H1 (cell line): Measurements from ENCODE around the gene SPATA31E1. TPM values are rescaled to one million over a fixed set of nuclear protein-coding genes. Genes with fewer than 3 reads are reported as not detected.

ENCODE experiments used
- CTCF ChIA-PET: fragments of 300-600 bp; sonication (Branson Sonifier 250); formaldehyde crosslinking; loops from one replicate; lab custom pipeline; 2021; ENCODE audit not compliant: partially characterized antibody; lab: Charles Lee
- POLR2A ChIA-PET: fragments of 300-600 bp; sonication (Branson Sonifier 250); formaldehyde crosslinking; loops from one replicate; lab custom pipeline; 2021; ENCODE audit warnings: inconsistent platforms; ENCODE audit not compliant: partially characterized antibody; lab: Charles Lee
- DNase-seq, 2 experiments: peaks; one replicate each; pipeline versions ENCODE4 v3.0.0 to v3.0.0-alpha.2; 2010 to 2022; ENCODE audit warnings: low spot score in 2 of 2, low read depth in 1 of 2, mixed read lengths in 1 of 2
- FAIRE-seq: peaks from 2 replicates; lab custom pipeline; 2011; peaks lifted over from hg19 to GRCh38; lab: Jason Lieb, UNC
- H2AFZ ChIP-seq: 2 replicates; pipeline ENCODE4 v1.8.1; 2012; ENCODE audit warnings: low read length, inconsistent platforms
- H2AK5ac ChIP-seq: 2 replicates; pipeline ENCODE4 v1.6.1; 2013; ENCODE audit warnings: low read depth, low read length
- H2BK120ac ChIP-seq: replicated peaks from 2 replicates; pipeline ENCODE3; 2013; ENCODE audit warnings: low read depth, low read length, inconsistent platforms
- H2BK12ac ChIP-seq: 2 replicates; pipeline ENCODE4 v1.6.1; 2013; ENCODE audit warnings: low read depth, low read length
- H2BK15ac ChIP-seq: 2 replicates; pipeline ENCODE4 v1.6.1; 2013; ENCODE audit warnings: low read length
- H2BK20ac ChIP-seq: 2 replicates; pipeline ENCODE4 v1.6.1; 2013; ENCODE audit warnings: low read length
- H2BK5ac ChIP-seq: 2 replicates; pipeline ENCODE4 v1.6.1; 2013; ENCODE audit warnings: low read depth, low read length
- H3K14ac ChIP-seq: 2 replicates; pipeline ENCODE4 v1.6.1; 2013; ENCODE audit warnings: inconsistent platforms; ENCODE audit not compliant: insufficient read length
- H3K18ac ChIP-seq: 2 replicates; pipeline ENCODE4 v1.6.1; 2013; ENCODE audit warnings: low read length; ENCODE audit errors: extremely low read depth
- H3K23ac ChIP-seq: 2 replicates; pipeline ENCODE4 v1.6.1; 2013; ENCODE audit warnings: inconsistent platforms; ENCODE audit not compliant: insufficient read length
- H3K23me2 ChIP-seq: 2 replicates; pipeline ENCODE4 v1.6.1; 2013; ENCODE audit warnings: low read depth, low read length
- H3K27ac ChIP-seq: 2 replicates; pipeline ENCODE4 v1.6.1; 2011; ENCODE audit warnings: low read depth, low read length, inconsistent platforms
- H3K27me3 ChIP-seq, 4 experiments: replicated peaks in 1 of 4; 1 replicate in 1 of 4; 2 replicates in 3 of 4; pipeline versions ENCODE4 v1.6.1 to v1.8.1; 2011 to 2013; ENCODE audit warnings: low read length in 3 of 4, mild to moderate bottlenecking in 3 of 4, inconsistent platforms in 2 of 4, mixed read lengths in 2 of 4, moderate library complexity in 1 of 4; ENCODE audit not compliant: control insufficient read depth in 3 of 4, insufficient read depth in 3 of 4; ENCODE audit errors: extremely low read depth in 1 of 4
- H3K36me3 ChIP-seq, 4 experiments: 2 replicates each; pipeline versions ENCODE4 v1.6.1 to v1.8.1; 2011 to 2013; ENCODE audit warnings: mild to moderate bottlenecking in 4 of 4, low read length in 3 of 4, moderate library complexity in 2 of 4, control low read depth in 1 of 4, inconsistent platforms in 1 of 4; ENCODE audit not compliant: insufficient read depth in 4 of 4, control insufficient read depth in 2 of 4
- H3K4ac ChIP-seq: replicated peaks from 2 replicates; pipeline ENCODE3; 2013; ENCODE audit warnings: low read length, low read depth, mixed read lengths, inconsistent platforms; ENCODE audit not compliant: insufficient read length
- H3K4me1 ChIP-seq, 4 experiments: replicated peaks in 1 of 4; 1 replicate in 1 of 4; 2 replicates in 3 of 4; pipeline versions ENCODE4 v1.6.1 to v1.8.1; 2011 to 2013; ENCODE audit warnings: low read length in 3 of 4, inconsistent platforms in 2 of 4, mixed read lengths in 1 of 4; ENCODE audit not compliant: insufficient read depth in 4 of 4, control insufficient read depth in 3 of 4
- H3K4me2 ChIP-seq, 2 experiments: 2 replicates each; pipeline versions ENCODE4 v1.6.1 to v1.8.1; 2011 to 2013; ENCODE audit warnings: low read depth in 2 of 2, low read length in 2 of 2, control low read depth in 1 of 2, inconsistent platforms in 1 of 2, mild to moderate bottlenecking in 1 of 2; ENCODE audit not compliant: insufficient read depth in 1 of 2
- H3K4me3 ChIP-seq, 4 experiments: fragments of 200-600, 300-600 bp in 1 of 4; sonication (generic), shearing (Covaris generic), sonication (Bioruptor Twin) in 1 of 4; 2 replicates each; pipeline versions ENCODE4 v1.5.1 to v1.8.1; 2011 to 2016; ENCODE audit warnings: low read length in 4 of 4, low read depth in 3 of 4, control low read depth in 2 of 4, inconsistent platforms in 2 of 4, mild to moderate bottlenecking in 2 of 4, mixed read lengths in 1 of 4, moderate library complexity in 1 of 4; ENCODE audit not compliant: insufficient read depth in 2 of 4; ENCODE audit errors: extremely low read depth in 1 of 4
- H3K56ac ChIP-seq: replicated peaks from 2 replicates; pipeline ENCODE3; 2013; ENCODE audit warnings: low read depth, mild to moderate bottlenecking, mixed read lengths, low read length, inconsistent platforms; ENCODE audit not compliant: insufficient read length
- H3K79me1 ChIP-seq: 2 replicates; pipeline ENCODE4 v1.6.1; 2013; ENCODE audit warnings: low read depth, low read length, control low read depth
- H3K79me2 ChIP-seq, 2 experiments: 2 replicates each; pipeline versions ENCODE4 v1.6.1 to v1.8.1; 2012 to 2013; ENCODE audit warnings: low read length in 2 of 2, mild to moderate bottlenecking in 2 of 2, inconsistent platforms in 1 of 2; ENCODE audit not compliant: insufficient read depth in 2 of 2, control insufficient read depth in 1 of 2
- H3K9ac ChIP-seq, 4 experiments: replicated peaks in 1 of 4; 1 replicate in 1 of 4; 2 replicates in 3 of 4; pipeline versions ENCODE4 v1.6.1 to v1.8.1; 2011 to 2013; ENCODE audit warnings: low read depth in 3 of 4, low read length in 3 of 4, control low read depth in 2 of 4, mild to moderate bottlenecking in 2 of 4, moderate library complexity in 2 of 4, inconsistent platforms in 1 of 4; ENCODE audit errors: extremely low read depth in 1 of 4
- H3K9me3 ChIP-seq, 2 experiments: 2 replicates each; pipeline versions ENCODE4 v1.6.1 to v1.8.1; 2012 to 2013; ENCODE audit warnings: mild to moderate bottlenecking in 2 of 2, moderate library complexity in 2 of 2, control low read depth in 1 of 2, inconsistent platforms in 1 of 2, low read depth in 1 of 2, low read length in 1 of 2, mixed read lengths in 1 of 2; ENCODE audit not compliant: insufficient read depth in 2 of 2
- H4K20me1 ChIP-seq, 2 experiments: replicated peaks in 1 of 2; 2 replicates each; pipeline versions ENCODE3 to v1.8.1; 2011 to 2013; ENCODE audit warnings: inconsistent platforms in 2 of 2, low read length in 2 of 2, mild to moderate bottlenecking in 1 of 2; ENCODE audit not compliant: insufficient read depth in 2 of 2, control insufficient read depth in 1 of 2
- H4K5ac ChIP-seq: 2 replicates; pipeline ENCODE4 v1.6.1; 2013; ENCODE audit warnings: low read length, low read depth, mixed read lengths, inconsistent platforms; ENCODE audit not compliant: insufficient read length
- H4K8ac ChIP-seq: 2 replicates; pipeline ENCODE4 v1.8.0; 2013; ENCODE audit warnings: mild to moderate bottlenecking, moderate library complexity, low read length, inconsistent platforms; ENCODE audit not compliant: insufficient read depth; ENCODE audit errors: extremely low read depth
- H4K91ac ChIP-seq: replicated peaks from 2 replicates; pipeline ENCODE3; 2013; ENCODE audit warnings: low read length, mixed read lengths, inconsistent platforms; ENCODE audit not compliant: insufficient read length
- CBX8 ChIP-seq: fragments of 300-800, 300-1000 bp; sonication (generic); IDR thresholded peaks from 2 replicates; pipeline ENCODE4 v1.7.1; 2016; ENCODE audit warnings: low read depth, low read length, borderline replicate concordance
- CHD1 ChIP-seq: IDR thresholded peaks from 2 replicates; pipeline ENCODE4 v1.6.1; 2012; ENCODE audit warnings: low read depth, low read length, improper control_type of control experiment
- GABPA ChIP-seq: IDR thresholded peaks from 2 replicates; pipeline ENCODE4 v1.6.1; 2011; ENCODE audit warnings: mild to moderate bottlenecking, low read length, moderate library complexity, borderline replicate concordance; ENCODE audit not compliant: insufficient read depth
- RAD21 ChIP-seq, 2 experiments: IDR thresholded peaks in 1 of 2; conservative IDR thresholded peaks in 1 of 2; 2 replicates each; pipeline ENCODE4 v1.6.1; 2011; ENCODE audit warnings: low read depth in 2 of 2, low read length in 2 of 2, improper control_type of control experiment in 1 of 2, inconsistent platforms in 1 of 2, mild to moderate bottlenecking in 1 of 2, moderate library complexity in 1 of 2
- TAF7 ChIP-seq: optimal IDR thresholded peaks from 2 replicates; pipeline ENCODE3; 2011; ENCODE audit warnings: low read depth, mild to moderate bottlenecking, inconsistent platforms, low read length, moderate library complexity, borderline replicate concordance
- WGBS, 2 experiments: shearing (Covaris generic) in 1 of 2; methylation state at CpG; one replicate each; pipeline versions ENCODE4 v1.1.6 to v1.1.7; 2013 to 2015; ENCODE audit warnings: low lambda C conversion rate in 2 of 2, mixed read lengths in 2 of 2, inconsistent platforms in 1 of 2, low coverage in 1 of 2, missing lambda C conversion rate in 1 of 2; ENCODE audit not compliant: insufficient replicate concordance in 2 of 2, insufficient coverage in 1 of 2, insufficient read length in 1 of 2; ENCODE audit errors: extremely low coverage in 1 of 2, missing lambda C conversion rate in 1 of 2; 5-methylcytosine and 5-hydroxymethylcytosine counted together
- polyA plus RNA-seq, 7 experiments: library from polyadenylated mRNA; depleted of rRNA in 3 of 7; stranded (reverse) in 5 of 7; unstranded in 2 of 7; fragments of >200 nt in 5 of 7; fragments of 200-250 nt in 2 of 7; gene quantifications; 1 replicate in 5 of 7; 2 replicates in 1 of 7; 4 replicates in 1 of 7; pipeline versions ENCODE4 v1.2.1 to v1.2.3, GENCODE V29; 2011 to 2013; ENCODE audit warnings: missing spikeins in 2 of 7, mixed read lengths in 2 of 7
- total RNA-seq: library from RNA; stranded (reverse); fragmentation: NEBNext Ultra II Directional; extraction: Animal tissue kit (Norgen Biotek cat#: 25700); gene quantifications from 2 replicates; pipeline ENCODE4 v1.2.1, GENCODE V29; 2021
- TF ChIP-seq, protein P1 (sequence below): IDR thresholded peaks from 2 replicates; pipeline ENCODE4 v1.6.1; 2011; ENCODE audit warnings: low read length, improper control_type of control experiment

Gene SPATA31E1
- total and polyA plus RNA-seq, 2 of the 8 experiments (the other 6 are each of a cell fraction or from before 2014, with no cell fraction given): 0.05 to 0.09 TPM

- 89% methylated on average over 6 of the region's 6 CpGs; no CpG with 5 or more reads in 1 of the 2 experiments for WGBS, 2 experiments
- TF ChIP-seq CBX8 (no peak), TAF7 (no peak), GABPA (no peak), CHD1 (no peak), RAD21 (IDR thresholded peaks at IDR 0.05 in 1 of 2, conservative IDR thresholded peaks at IDR 0.05 in 1 of 2; ENCODE audit: low read depth in 2 of 2, low read length in 2 of 2) (no peak)
- TF ChIP-seq, protein P1, sequence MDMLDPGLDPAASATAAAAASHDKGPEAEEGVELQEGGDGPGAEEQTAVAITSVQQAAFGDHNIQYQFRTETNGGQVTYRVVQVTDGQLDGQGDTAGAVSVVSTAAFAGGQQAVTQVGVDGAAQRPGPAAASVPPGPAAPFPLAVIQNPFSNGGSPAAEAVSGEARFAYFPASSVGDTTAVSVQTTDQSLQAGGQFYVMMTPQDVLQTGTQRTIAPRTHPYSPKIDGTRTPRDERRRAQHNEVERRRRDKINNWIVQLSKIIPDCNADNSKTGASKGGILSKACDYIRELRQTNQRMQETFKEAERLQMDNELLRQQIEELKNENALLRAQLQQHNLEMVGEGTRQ: no peak
Measured at GRCh38 chr9:87883274-87883673, 597 bp downstream of the SPATA31E1 start.

More at GRCh38 chr9:87883274-87883673, 597 bp downstream of the SPATA31E1 start:
- no peaks in the 10 kb centered on the region for H3K9me3 ChIP-seq
- no peak overlapping the region for H3K9ac ChIP-seq
- H4K5ac ChIP-seq: no peak overlapping the region
- H2BK120ac ChIP-seq: no peak overlapping the region
- no peak overlapping the region for H3K4ac ChIP-seq
- no peak for DNase-seq
- H3K4me2 ChIP-seq: no peak overlapping the region
- no peak overlapping the region for H2BK5ac ChIP-seq
- no peak overlapping the region for H3K56ac ChIP-seq
- H4K20me1 ChIP-seq: no peaks in the 10 kb centered on the region
- CTCF ChIA-PET: interaction anchor here (0.6 to 4.1 kb wide), 30 partner anchors 9 to 770 kb away, joined by 3 to 30 read pairs (median 4); partner anchors contain the start of gene CTSL
- H2AK5ac ChIP-seq: no peak overlapping the region
- no peak overlapping the region for H3K23ac ChIP-seq
- H3K4me3 ChIP-seq: no peak overlapping the region
- peak overlapping the region; percentile 46; the same call in 1 of the 2 replicates for H2BK15ac ChIP-seq
- peaks cover 0 to 12% (median 1%) of the 10 kb centered on the region in 4 experiments; a peak in 5 of 7 replicates for H3K4me1 ChIP-seq
- no peaks in the 10 kb centered on the region for H3K36me3 ChIP-seq
- no peak overlapping the region; the same call in 1 of the 2 replicates for H4K8ac ChIP-seq
- 0 out of 2 replicates have a peak overlapping the region, but pooled peaks have one; percentile 18 for H2BK20ac ChIP-seq
- no peak overlapping the region for H4K91ac ChIP-seq
- H3K27ac ChIP-seq: no peak overlapping the region
- no peak overlapping the region for H2AFZ ChIP-seq
- POLR2A ChIA-PET: interaction anchor here (0.6 kb wide), 1 partner anchor 61 kb away, joined by 3 read pairs; no protein-coding TSS in a partner anchor
- H3K18ac ChIP-seq: peak overlapping the region; percentile 72; the same call in 1 of the 2 replicates
- H3K14ac ChIP-seq: no peak overlapping the region
- no peaks in the 10 kb centered on the region for H3K23me2 ChIP-seq
- H3K79me2 ChIP-seq: no peaks in the 10 kb centered on the region
- no peaks in the 10 kb centered on the region for H3K79me1 ChIP-seq
- H3K27me3 ChIP-seq: no peaks in the 10 kb centered on the region; a peak in 1 of 7 replicates
- no peak for FAIRE-seq
- peak overlapping the region; percentile 35; the same call in 1 of the 2 replicates for H2BK12ac ChIP-seq
